ENCODE results near the gene TSHZ2. TPM values are rescaled to one million over a fixed set of nuclear protein-coding genes. Genes with fewer than 3 reads are reported as not detected.

Gene TSHZ2
- total RNA-seq, 1 experiment from 2014 or later, result 0.07 TPM

GRCh38 chr20:53126185-53126584 is 154.0 kb downstream of the TSHZ2 start:
- H2BK5ac ChIP-seq (ENCODE audit: insufficient read length, low read length), result no peak overlapping the region
- DNase-seq, result no peak
- no peaks in the 10 kb centered on the region for H3K79me1 ChIP-seq (ENCODE audit: insufficient read depth, low read depth, low read length, poor library complexity, severe bottlenecking)
- Mint-ChIP-seq H3K27ac (no peak overlapping the region), H3K9me3 (no peaks in the 10 kb centered on the region), H3K4me1 (peaks cover 20 to 24% of the 10 kb centered on the region in 2 experiments), H3K36me3 (ENCODE audit: insufficient read depth in 1 of 3, low read depth in 3 of 3) (no peaks in the 10 kb centered on the region), H3K27me3 (ENCODE audit: low read depth) (no peaks in the 10 kb centered on the region), H3K4me3 (no peak overlapping the region)
- H3K79me2 ChIP-seq (ENCODE audit: insufficient read depth, low read length), result no peaks in the 10 kb centered on the region
- no peak overlapping the region for H3K23ac ChIP-seq (ENCODE audit: insufficient read length, low read depth, low read length)
- no peak overlapping the region for H3K4me2 ChIP-seq (ENCODE audit: insufficient read depth, insufficient read length, low read length)
- TF ChIP-seq, protein P1, sequence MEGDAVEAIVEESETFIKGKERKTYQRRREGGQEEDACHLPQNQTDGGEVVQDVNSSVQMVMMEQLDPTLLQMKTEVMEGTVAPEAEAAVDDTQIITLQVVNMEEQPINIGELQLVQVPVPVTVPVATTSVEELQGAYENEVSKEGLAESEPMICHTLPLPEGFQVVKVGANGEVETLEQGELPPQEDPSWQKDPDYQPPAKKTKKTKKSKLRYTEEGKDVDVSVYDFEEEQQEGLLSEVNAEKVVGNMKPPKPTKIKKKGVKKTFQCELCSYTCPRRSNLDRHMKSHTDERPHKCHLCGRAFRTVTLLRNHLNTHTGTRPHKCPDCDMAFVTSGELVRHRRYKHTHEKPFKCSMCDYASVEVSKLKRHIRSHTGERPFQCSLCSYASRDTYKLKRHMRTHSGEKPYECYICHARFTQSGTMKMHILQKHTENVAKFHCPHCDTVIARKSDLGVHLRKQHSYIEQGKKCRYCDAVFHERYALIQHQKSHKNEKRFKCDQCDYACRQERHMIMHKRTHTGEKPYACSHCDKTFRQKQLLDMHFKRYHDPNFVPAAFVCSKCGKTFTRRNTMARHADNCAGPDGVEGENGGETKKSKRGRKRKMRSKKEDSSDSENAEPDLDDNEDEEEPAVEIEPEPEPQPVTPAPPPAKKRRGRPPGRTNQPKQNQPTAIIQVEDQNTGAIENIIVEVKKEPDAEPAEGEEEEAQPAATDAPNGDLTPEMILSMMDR (conservative IDR thresholded peaks at IDR 0.05), result no peak
- H2BK120ac ChIP-seq (ENCODE audit: low read depth, low read length, poor library complexity, severe bottlenecking), result no peak overlapping the region
- H3K14ac ChIP-seq (ENCODE audit: insufficient read depth, low read length), result no peak overlapping the region
- no peak overlapping the region for H3T11ph ChIP-seq (ENCODE audit: low read length)
- H2AFZ ChIP-seq (ENCODE audit: low read length), result peak overlapping the region; percentile 43
- H4K20me1 ChIP-seq (ENCODE audit: control insufficient read depth, insufficient read depth, insufficient read length), result no peaks in the 10 kb centered on the region
- no peak overlapping the region for H3K9ac ChIP-seq (ENCODE audit: extremely low read depth, insufficient read length, low read length)
- no peak overlapping the region for H2BK15ac ChIP-seq (ENCODE audit: low read depth, low read length)
- no peak overlapping the region for H3K18ac ChIP-seq (ENCODE audit: insufficient read length, low read depth, low read length)
- H2BK12ac ChIP-seq (ENCODE audit: insufficient read length, low read depth, low read length), result no peak overlapping the region
- no peak overlapping the region for H4K5ac ChIP-seq (ENCODE audit: insufficient read length, low read depth, low read length)
- H3K23me2 ChIP-seq (ENCODE audit: insufficient read length, low read depth, low read length, poor library complexity, severe bottlenecking), result no peaks in the 10 kb centered on the region
- H3K4me1 ChIP-seq (ENCODE audit: insufficient read depth, low read length), result no peaks in the 10 kb centered on the region; the same call in 1 of the 2 replicates
- no peak overlapping the region for H4K91ac ChIP-seq (ENCODE audit: insufficient read length, low read depth, low read length)
- H3K27ac ChIP-seq (ENCODE audit: insufficient read length, low read depth, low read length), result no peak overlapping the region
- H3K4ac ChIP-seq (ENCODE audit: low read depth, low read length), result no peak overlapping the region
- H2BK20ac ChIP-seq (ENCODE audit: low read depth, low read length, poor library complexity, severe bottlenecking), result no peak overlapping the region
- H2AK5ac ChIP-seq (ENCODE audit: insufficient read length, low read length), result no peak overlapping the region
- H3K56ac ChIP-seq (ENCODE audit: insufficient read length, low read depth, low read length), result no peak overlapping the region
- no peaks in the 10 kb centered on the region for H3K27me3 ChIP-seq (ENCODE audit: insufficient read depth, low read length)
- no peak overlapping the region for H4K8ac ChIP-seq (replicated peaks; ENCODE audit: insufficient read length, low read depth, low read length)
- no CpG with 5 or more reads among the region's 7 CpGs for WGBS (ENCODE audit: extremely low coverage, insufficient read length, low lambda C conversion rate)
- H3K9me3 ChIP-seq (ENCODE audit: control insufficient read depth, low read depth, low read length), result no peaks in the 10 kb centered on the region

Measured in H9 (cell line).